GM10847 (cell line): ENCODE results near the gene PTPN14.

Experiments
- POLR2A ChIP-seq: IDR thresholded peaks from 2 replicates; pipeline ENCODE4 v1.6.1; 2011; ENCODE audit not compliant: insufficient read length; ENCODE audit errors: extremely low read depth

PTPN14 gene

GRCh38 chr1:214550013-214550856 is 1.2 kb downstream of the PTPN14 start:
- TF ChIP-seq POLR2A: no peak

- TF ChIP-seq POLR2A: no peak
Measured at GRCh38 chr1:214549604-214550003, 1.8 kb downstream of the PTPN14 start.

GRCh38 chr1:214548988-214549387 is 2.4 kb downstream of the PTPN14 start:
- TF ChIP-seq POLR2A: no peak

GRCh38 chr1:214548271-214548670 is 3.1 kb downstream of the PTPN14 start:
- no peak for TF ChIP-seq POLR2A

GRCh38 chr1:214547747-214548146 is 3.7 kb downstream of the PTPN14 start:
- no peak for TF ChIP-seq POLR2A

- TF ChIP-seq POLR2A: no peak
Measured at GRCh38 chr1:214546886-214547641, 4.3 kb downstream of the PTPN14 start.

- TF ChIP-seq POLR2A: no peak
Measured at GRCh38 chr1:214546084-214546483, 5.3 kb downstream of the PTPN14 start.

GRCh38 chr1:214545293-214545692 is 6.1 kb downstream of the PTPN14 start:
- TF ChIP-seq POLR2A: no peak

- TF ChIP-seq POLR2A: no peak
Measured at GRCh38 chr1:214544791-214545190, 6.6 kb downstream of the PTPN14 start.

GRCh38 chr1:214542275-214543199 is 8.9 kb downstream of the PTPN14 start:
- no peak for TF ChIP-seq POLR2A

- TF ChIP-seq POLR2A: no peak
Measured at GRCh38 chr1:214541693-214542092, 9.7 kb downstream of the PTPN14 start.

- no peak for TF ChIP-seq POLR2A
Measured at GRCh38 chr1:214541206-214541605, 10.2 kb downstream of the PTPN14 start.

- no peak for TF ChIP-seq POLR2A
Measured at GRCh38 chr1:214540324-214540723, 11.1 kb downstream of the PTPN14 start.

GRCh38 chr1:214538496-214538895 is 12.9 kb downstream of the PTPN14 start:
- no peak for TF ChIP-seq POLR2A

GRCh38 chr1:214537872-214538473 is 13.4 kb downstream of the PTPN14 start:
- TF ChIP-seq POLR2A: no peak
